Middle frontal gyrus (tissue), 1 donor: ENCODE results near the gene ALK.

Experiments
- DNase-seq: peaks from one replicate; pipeline ENCODE4 v3.0.0-alpha.2; 2015; ENCODE audit warnings: low spot score; ENCODE audit errors: extremely low spot score

Gene ALK

DNA sequence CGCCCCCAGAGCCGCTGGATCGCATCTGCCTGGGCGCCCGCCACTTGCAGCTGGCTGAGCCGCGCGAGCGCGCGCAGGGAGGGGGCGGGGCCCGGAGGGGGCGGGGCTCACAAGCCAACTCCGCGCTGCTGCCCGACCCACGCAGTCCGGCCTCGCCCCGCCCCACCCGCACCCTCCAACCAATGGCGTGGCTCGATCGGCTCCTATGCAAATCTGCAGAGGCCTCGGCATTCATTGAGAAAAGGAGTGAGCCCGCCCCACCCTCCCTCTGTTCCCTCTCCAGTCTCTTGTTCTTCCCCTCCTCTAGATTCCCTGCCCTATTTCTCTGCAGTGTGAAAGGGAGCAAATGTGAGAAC, at the start of gene ALK:
ALK (minus strand) TSS at position 27 of the 356 bp plus-strand sequence. CDS start 927 bp downstream, outside the sequence.
- peak; percentile 78 for DNase-seq

- DNase-seq: no peak
Observed at GRCh38 chr2:29966266-29966665, 44.9 kb upstream of the ALK start.

- DNase-seq: no peak
Observed at GRCh38 chr2:29963972-29964570, 42.7 kb upstream of the ALK start.

DNA sequence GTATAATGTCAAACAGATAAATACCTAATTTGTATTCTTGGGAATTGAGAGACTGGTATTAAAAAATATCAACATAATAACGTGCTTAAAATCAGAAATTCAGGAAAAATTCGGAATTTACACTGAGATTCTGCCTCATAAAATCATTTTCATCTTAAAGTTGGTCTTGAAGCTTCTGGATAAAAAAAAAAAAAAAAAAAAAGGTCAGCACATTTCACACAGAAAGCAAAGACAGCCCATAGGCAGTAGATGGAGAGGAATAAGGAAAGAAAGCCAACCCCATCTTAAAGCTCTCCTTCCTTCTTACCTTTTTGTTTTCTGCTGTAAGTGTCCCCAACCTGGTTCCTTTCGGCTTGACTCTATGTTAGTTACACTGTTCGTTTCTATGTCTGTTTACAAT, 41.5 kb upstream of the ALK start:
- no peak for DNase-seq

DNA sequence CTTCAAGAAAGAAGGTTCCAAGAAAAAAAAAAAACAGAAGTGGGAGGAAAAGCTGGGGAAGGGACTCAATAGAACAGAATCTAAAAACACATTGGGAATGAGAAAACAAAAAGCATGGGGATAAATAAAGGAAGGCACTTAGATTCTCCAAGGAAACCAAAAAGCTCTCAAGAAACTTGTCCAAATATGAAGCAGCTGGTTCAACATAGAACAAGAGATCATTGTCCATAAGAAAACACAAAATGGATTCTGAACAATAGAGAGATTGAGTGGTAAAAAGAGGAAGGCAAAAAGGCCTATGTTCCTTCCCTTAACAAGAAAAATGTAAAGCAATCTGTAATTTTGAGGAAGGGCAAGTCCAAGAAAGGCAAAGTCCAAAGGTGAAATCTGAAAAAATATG, 32.9 kb upstream of the ALK start:
- no peak for DNase-seq

DNA sequence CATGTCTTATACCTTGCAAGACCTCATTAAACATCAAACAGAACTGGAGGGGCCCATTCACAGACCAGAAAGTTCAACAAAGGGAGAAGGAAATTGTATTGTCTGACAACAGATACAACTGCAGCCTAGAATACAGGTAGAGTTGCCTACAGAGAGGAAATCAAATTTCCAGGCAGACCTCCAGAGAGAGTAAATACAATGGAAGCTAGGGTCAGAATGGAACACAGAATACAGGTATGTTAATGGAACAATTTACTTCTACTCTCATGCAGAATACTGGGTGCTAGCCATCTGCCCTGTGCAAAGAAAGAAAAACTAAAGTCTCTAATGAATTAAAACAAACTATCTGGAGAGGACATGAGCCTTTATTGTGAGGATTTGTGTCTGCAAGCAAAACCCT, 31.6 kb upstream of the ALK start:
- DNase-seq: no peak

GRCh38 chr2:29951576-29951975, 30.2 kb upstream of the ALK start:
- DNase-seq: no peak

DNA sequence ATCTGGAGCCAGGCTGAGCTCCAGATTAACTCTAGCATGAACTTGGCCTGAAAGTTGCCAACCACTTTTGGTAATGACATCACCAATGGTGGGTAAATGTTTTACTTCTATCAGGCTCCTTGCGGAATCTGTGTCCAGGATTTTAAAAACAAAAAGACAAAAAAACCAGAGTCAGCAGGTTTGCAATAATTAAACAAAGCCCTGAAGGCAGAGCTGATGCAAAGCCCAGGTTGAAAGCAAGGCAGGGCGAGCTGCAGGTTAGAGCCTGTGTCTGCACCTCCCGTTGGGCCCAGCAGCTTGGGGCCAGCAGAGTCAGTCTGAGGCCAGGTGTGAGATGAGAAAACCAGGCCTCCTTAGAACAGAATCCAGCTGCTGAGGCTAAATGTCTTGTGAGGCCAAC, 29.1 kb upstream of the ALK start:
- no peak for DNase-seq

- DNase-seq: no peak
Observed at GRCh38 chr2:29949042-29949441, 27.7 kb upstream of the ALK start.

DNA sequence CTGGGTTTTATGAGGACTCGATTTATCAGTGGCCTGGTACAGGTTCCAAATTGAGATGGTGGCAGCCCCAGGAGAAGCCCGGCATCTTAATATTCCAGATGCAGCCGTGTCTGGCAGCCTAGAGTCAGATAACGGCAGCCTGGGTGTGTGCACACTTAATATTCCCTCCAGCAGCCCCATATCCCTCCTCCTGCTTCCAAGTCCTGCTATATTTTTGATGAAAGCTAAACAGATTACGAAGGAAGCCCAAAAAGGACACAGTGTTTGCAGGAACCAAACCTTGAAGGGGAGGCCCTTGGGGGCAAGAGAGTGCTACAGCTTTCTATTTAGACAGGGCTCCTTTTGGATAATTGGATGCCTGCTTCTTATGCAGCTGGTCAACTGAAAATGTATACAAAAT, 25.1 kb upstream of the ALK start:
- no peak for DNase-seq

DNA sequence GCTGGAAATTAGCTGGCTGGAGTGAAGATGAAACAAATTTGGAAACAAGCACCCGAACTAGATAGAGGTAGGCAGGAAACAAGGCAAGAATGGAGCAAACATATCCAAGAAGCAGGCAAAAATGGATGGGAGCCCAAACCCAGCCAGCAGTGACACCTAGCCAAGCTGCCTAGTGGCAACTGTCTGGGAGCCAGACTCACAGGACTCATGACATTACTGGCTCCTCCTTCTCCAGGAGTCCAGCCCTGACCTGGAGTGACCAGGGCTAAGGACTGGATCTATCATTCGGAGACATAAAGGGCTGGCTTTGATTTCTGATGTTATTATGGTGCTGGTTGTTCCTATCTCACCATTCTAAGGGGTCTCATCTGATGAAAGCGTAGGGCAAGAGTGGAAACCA, 21.3 kb upstream of the ALK start:
- no peak for DNase-seq

DNA sequence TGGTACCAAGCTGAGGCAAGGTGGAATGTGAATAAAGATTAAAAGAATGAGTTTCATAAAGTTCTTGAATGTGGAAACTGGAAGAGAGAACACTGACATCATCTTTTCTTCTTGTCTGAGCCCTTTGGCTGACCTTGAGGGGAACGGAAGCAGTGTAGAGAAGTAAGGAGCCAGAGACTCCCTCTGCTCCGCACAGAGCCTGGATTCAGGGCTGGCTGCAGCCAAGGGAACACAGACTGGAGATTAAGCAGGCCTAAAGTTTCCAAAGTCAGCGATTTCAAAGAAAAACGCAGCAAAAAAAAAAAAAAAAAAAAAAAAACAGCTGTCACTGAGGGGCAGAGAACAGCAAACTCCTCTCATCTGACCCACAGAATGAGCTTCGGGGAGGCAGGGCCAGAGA, 19.3 kb upstream of the ALK start:
- DNase-seq: no peak

GRCh38 chr2:29936020-29936419, 14.6 kb upstream of the ALK start:
- no peak for DNase-seq

DNA sequence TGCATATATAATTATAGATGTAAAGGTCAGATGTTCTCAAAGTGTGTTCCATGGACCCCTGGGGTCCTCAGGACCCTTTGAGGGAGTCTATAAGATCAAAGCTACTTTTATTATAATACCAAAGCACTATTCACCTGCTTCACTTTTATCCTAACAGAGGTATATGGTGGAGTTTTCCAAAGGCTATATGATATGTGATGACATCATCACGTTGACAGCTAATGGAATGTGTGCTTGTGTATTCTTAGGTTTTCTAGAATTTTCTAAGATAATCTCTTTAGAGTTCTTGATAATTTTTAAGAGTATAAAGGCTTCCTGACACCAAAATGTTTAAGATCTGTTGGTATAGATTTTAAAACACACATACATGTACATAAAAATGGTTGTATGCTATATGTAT, 10.4 kb upstream of the ALK start:
- DNase-seq: no peak

GRCh38 chr2:29923110-29923721, 1.8 kb upstream of the ALK start:
- peak; percentile 61 for DNase-seq

- DNase-seq: no peak
Observed at GRCh38 chr2:29922605-29923004, 1.2 kb upstream of the ALK start.

DNA sequence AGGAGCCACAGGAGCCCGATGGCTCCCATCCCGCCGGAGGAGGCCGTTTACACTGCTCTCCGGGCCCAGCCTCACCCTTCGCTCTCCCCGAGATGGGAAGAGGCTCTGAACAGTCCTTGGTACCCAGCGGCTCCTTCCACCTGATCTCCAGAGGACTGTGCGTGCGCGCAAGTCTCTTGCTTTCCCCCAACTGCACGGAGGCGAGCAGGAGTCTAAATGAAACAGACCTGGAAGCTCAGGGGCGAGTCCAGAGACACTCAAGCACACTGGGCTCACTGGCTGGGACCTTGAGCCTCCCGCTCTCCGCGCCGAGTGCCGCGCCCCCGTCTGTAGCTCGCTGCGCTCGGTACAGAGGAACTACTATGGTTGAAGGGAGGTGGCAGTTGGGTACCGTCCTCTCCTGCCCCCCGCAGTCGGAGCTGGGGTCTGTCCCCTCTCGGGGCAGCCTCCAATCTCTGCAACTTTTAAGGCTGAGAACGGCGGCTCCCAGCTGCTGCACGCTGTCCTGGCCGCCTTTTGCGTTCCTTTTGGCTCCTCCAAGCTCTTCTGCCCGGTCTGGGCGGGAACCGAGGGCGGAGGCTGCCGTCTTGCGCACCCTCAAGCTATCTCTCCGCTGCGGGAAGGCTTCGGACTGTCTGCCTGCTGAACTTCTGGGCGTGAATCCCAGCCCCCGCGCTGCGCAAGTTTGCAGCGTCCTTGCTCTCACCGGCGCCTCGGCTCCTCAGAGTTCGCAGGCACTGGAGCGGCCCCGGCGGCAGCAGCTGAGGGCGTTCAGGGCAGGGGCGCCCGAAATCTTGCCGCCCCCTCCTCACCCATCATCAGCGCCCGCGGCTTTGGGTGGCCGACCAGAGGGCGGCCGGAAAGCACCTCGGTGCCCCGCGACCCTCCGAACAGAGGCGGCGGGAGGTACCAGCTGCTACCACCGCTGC, 491 bp downstream of the ALK start:
- no peak for DNase-seq

- DNase-seq: no peak
Observed at GRCh38 chr2:29920130-29920577, 1.2 kb downstream of the ALK start.

DNA sequence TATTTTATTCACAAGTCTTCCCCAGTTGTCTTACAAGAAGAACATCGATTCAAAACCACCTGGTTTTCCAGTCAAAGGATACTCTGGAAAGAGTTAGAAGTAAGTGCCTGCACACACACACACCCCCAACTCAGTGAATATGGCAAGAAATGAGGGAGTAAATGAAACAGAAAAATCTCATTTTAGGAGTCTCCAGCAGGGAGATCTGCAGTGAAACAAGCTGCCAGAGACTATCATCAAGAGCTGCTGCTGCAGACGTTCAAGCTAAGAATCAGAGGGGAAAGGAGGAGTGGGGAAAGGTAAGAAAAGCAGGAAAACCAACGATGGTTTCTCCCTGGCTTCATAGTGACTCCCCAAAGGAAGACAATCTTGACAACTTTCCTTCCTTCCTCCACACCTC, 2.4 kb downstream of the ALK start:
- DNase-seq: no peak

GRCh38 chr2:29917781-29918180, 3.6 kb downstream of the ALK start:
- no peak for DNase-seq

- no peak for DNase-seq
Observed at GRCh38 chr2:29916571-29916970, 4.8 kb downstream of the ALK start.

DNA sequence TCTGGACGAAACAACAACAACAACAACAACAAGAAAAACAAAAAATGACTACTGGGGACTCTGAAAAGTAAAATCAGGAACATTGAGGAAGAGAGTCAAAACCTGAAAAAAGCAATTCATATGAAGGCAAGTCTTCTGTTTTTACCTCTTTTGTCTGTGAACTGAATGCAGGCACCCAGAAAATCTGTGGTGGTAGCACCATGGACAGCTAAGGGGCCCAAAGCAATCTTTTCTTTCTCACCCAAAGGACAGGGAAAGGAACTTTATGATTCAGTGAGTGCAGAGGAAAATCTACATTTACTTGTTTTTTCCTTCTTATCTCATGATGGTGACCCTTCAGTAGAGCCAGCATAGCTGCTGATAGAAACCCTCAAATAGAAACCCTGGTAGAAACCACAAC, 10.4 kb downstream of the ALK start:
- DNase-seq: no peak

DNA sequence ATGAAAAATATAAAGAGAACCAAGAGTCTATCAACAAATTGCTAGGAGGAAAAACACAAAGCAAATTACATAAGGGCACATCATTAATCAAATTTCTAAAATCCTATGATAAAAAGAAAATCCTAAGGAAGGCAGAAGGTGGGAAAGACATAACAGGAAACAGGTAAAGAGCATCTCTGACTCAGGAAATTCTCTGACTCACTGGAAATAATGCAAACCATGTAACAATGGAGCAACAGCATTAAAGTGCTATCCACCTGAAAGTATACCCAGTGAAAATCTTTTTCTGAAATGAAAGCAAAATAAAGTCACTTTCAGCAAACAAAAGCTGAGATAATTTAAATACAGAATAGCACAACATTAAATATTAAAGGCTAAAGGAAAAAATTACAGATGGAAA, 10.9 kb downstream of the ALK start:
- DNase-seq: no peak
